ENCODE measurements around the gene MDN1.

- TF ChIP-seq CTCF (conservative IDR thresholded peaks at IDR 0.05 in 1 of 2, IDR thresholded peaks at IDR 0.05 in 1 of 2; ENCODE audit: extremely low read depth in 1 of 2, insufficient read depth in 1 of 2, low read depth in 1 of 2, low read length in 2 of 2), result no peak
- TF ChIP-seq EZH2 (IDR thresholded peaks at IDR 0.05; ENCODE audit: borderline replicate concordance, low read length), result no peak
These were observed 162.0 kb downstream of the MDN1 start for GRCh38 chr6:89657445-89658158.

Data from mammary epithelial cell (primary cell).